ENCODE measurements around the gene TPCN2.

- TF ChIP-seq EZH2 (IDR thresholded peaks at IDR 0.05) (no peak), POLR2AphosphoS5 (IDR thresholded peaks at IDR 0.05; ENCODE audit: borderline replicate concordance, low read depth, low read length) (no peak)
These were observed 7.2 kb upstream of the TPCN2 start for GRCh38 chr11:69041516-69041915.
